Gastroesophageal sphincter (tissue), 4 donors: ENCODE measurements around the gene MFN2. TPM values are rescaled to one million over a fixed set of nuclear protein-coding genes. Genes with fewer than 3 reads are reported as not detected.

Source experiments
- ATAC-seq: fragments of 150-250 bp; one replicate; pipeline ENCODE4 v1.9.1; 2016; ENCODE audit warnings: mild to moderate bottlenecking, moderate library complexity
- H3K27ac ChIP-seq, 4 donors: fragments of 200-600 bp; sonication (generic) in 3 of 4; 1 replicate in 3 of 4; 2 replicates in 1 of 4; pipeline ENCODE4 v1.5.1; 2016 to 2019
- H3K27me3 ChIP-seq: fragments of 200-600 bp; sonication (generic); one replicate; pipeline ENCODE4 v1.5.1; 2019
- H3K36me3 ChIP-seq, 2 donors: fragments of 200-600 bp; sonication (generic); one replicate each; pipeline ENCODE4 v1.5.1; 2019; ENCODE audit warnings: control low read depth in 1 of 2
- H3K4me1 ChIP-seq, 3 donors: fragments of 200-600 bp; sonication (generic); 1 replicate in 2 of 3; 2 replicates in 1 of 3; pipeline ENCODE4 v1.5.1; 2016 to 2019; ENCODE audit warnings: control low read depth in 2 of 3
- H3K4me3 ChIP-seq, 2 donors: fragments of 200-600 bp; sonication (generic); one replicate each; pipeline ENCODE4 v1.5.1; 2019; ENCODE audit warnings: mild to moderate bottlenecking in 1 of 2, moderate library complexity in 1 of 2
- H3K9me3 ChIP-seq, 3 donors: fragments of 200-600 bp; sonication (generic); one replicate each; pipeline ENCODE4 v1.5.1; 2017 to 2019; ENCODE audit warnings: control low read depth in 2 of 3
- CTCF ChIP-seq, 4 experiments: fragments of 200-600 bp in 2 of 4; fragments of 450-650 bp in 2 of 4; sonication (generic) in 1 of 4; IDR thresholded peaks; one replicate each; pipeline ENCODE4 v1.5.1; 2017 to 2019; ENCODE audit warnings: antibody characterized with exemption in 4 of 4, mild to moderate bottlenecking in 2 of 4, moderate library complexity in 2 of 4
- EP300 ChIP-seq: sonication (generic); formaldehyde crosslinking; IDR thresholded peaks from one replicate; pipeline ENCODE4 v1.6.1; 2017; ENCODE audit warnings: antibody characterized with exemption, mild to moderate bottlenecking
- POLR2A ChIP-seq, 2 donors: fragments of 450-650 bp; IDR thresholded peaks; one replicate each; pipeline ENCODE4 v1.6.1; 2017; ENCODE audit warnings: antibody characterized with exemption in 2 of 2, mild to moderate bottlenecking in 2 of 2, moderate library complexity in 1 of 2
- POLR2AphosphoS5 ChIP-seq: sonication (generic); formaldehyde crosslinking; IDR thresholded peaks from one replicate; pipeline ENCODE4 v1.6.1; 2017; ENCODE audit warnings: antibody characterized with exemption
- WGBS, 2 donors: methylation state at CpG; one replicate each; pipeline ENCODE4 v1.1.5; 2018; ENCODE audit warnings: low coverage in 1 of 2; 5-methylcytosine and 5-hydroxymethylcytosine counted together
- total RNA-seq, 4 donors: library from RNA; depleted of rRNA; stranded (reverse); fragments of >200 nt; gene quantifications; one replicate each; pipeline ENCODE4 v1.1.0, GENCODE V29; 2016

The MFN2 gene
- total RNA-seq, 4 donors from 2014 or later: 117 to 236 (median 186) TPM

DNA sequence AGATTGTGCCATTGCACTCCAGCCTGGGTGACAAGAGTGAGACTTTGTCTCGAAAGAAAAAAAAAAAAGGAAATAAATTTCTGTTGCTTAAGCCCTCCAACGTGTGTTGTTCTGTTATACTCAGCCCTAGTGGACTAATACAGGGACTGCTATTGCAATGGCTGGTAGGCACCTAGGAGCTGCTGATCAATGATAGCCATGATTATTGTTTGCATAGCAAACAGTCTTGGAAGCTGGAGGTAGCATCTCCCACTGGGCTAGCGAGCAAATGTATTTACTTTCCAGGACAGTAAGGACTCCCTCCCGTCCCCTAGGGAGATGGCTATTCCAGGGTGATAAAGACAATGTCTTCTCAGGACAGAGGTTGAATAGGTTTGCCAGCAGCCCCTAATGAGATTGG lies 69.4 kb downstream of the MFN2 start:
- Histone ChIP-seq H3K4me1 (peaks cover 0 to 26% (median 7%) of the 10 kb centered on the region in 3 donors), H3K36me3 (no peaks in the 10 kb centered on the region), H3K9me3 (no peaks in the 10 kb centered on the region), H3K4me3 (no peak overlapping the region), H3K27ac (no peak overlapping the region), H3K27me3 (peaks cover 26% of the 10 kb centered on the region)
- 69 to 89% methylated on average over 3 of the region's 4 CpGs for WGBS, 2 donors
- ATAC-seq: no peak
- TF ChIP-seq CTCF (IDR thresholded peaks at IDR 0.05) (no peak), POLR2A (IDR thresholded peaks at IDR 0.05) (no peak), EP300 (no peak), POLR2AphosphoS5 (no peak)

- Histone ChIP-seq H3K4me3 (no peak overlapping the region), H3K9me3 (no peaks in the 10 kb centered on the region), H3K4me1 (peaks cover 0 to 20% (median 7%) of the 10 kb centered on the region in 3 donors), H3K27me3 (peaks cover 26% of the 10 kb centered on the region), H3K36me3 (no peaks in the 10 kb centered on the region), H3K27ac (no peak overlapping the region)
- TF ChIP-seq POLR2A (IDR thresholded peaks at IDR 0.05): no peak
- no peak for TF ChIP-seq CTCF (IDR thresholded peaks at IDR 0.05)
- no peak for TF ChIP-seq POLR2AphosphoS5
- no peak for TF ChIP-seq EP300
- ATAC-seq: no peak
- 83% methylated on average over 1 of the region's 1 CpG; no CpG with 5 or more reads in 1 of the 2 donors for WGBS, 2 donors
Measured at GRCh38 chr1:12051361-12051760, 71.1 kb downstream of the MFN2 start.

DNA sequence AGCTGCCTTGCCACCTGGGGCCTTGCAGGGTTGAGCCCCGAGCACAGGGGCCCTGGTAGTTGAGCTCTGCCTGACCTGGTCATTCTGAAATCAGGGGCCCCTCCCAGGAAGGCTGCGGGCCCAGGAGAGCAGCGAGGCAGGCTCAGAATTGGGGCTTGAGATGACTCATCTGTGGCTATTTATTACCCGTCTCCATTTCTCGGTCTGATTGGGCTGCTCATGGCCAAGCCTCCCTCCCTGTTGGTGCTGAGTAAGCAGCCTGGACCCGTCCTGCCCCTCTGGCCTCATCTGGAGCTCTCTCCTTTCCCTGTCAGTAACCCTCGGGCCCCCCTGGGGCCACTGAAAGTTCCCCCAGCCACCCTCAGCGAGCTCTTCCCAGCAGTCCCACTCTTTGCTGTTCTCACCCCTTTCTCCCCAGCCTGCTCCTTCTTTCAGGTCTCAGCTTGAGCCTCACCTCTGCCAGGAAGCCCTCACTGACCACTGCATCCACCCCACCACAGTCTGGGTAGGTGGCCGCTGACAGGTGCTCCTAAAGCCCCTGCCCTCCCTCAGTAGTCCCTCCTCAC lies 71.8 kb downstream of the MFN2 start:
- H3K4me1 ChIP-seq: peaks cover 0 to 20% (median 7%) of the 10 kb centered on the region in 3 donors
- WGBS, 2 donors: 10 to 30% methylated on average over 5 of the region's 9 CpGs
- no peak for TF ChIP-seq POLR2A (IDR thresholded peaks at IDR 0.05)
- TF ChIP-seq CTCF (IDR thresholded peaks at IDR 0.05): no peak
- no peak for TF ChIP-seq EP300
- no peak for TF ChIP-seq POLR2AphosphoS5
- H3K27me3 ChIP-seq: peaks cover 19% of the 10 kb centered on the region
- no peaks in the 10 kb centered on the region for H3K9me3 ChIP-seq
- no peak overlapping the region for H3K4me3 ChIP-seq
- H3K27ac ChIP-seq: peak overlapping the region in 1 of 4 donors; percentile 9
- ATAC-seq: peak; percentile 89
- H3K36me3 ChIP-seq: no peaks in the 10 kb centered on the region

- Histone ChIP-seq H3K27ac (no peak overlapping the region), H3K9me3 (peaks cover 0 to 5% (median 0%) of the 10 kb centered on the region in 3 donors), H3K27me3 (peaks cover 8% of the 10 kb centered on the region), H3K36me3 (no peaks in the 10 kb centered on the region), H3K4me3 (no peak overlapping the region), H3K4me1 (peaks cover 0 to 20% (median 7%) of the 10 kb centered on the region in 3 donors)
- 72 to 75% methylated on average over 3 to 4 of the region's 14 CpGs for WGBS, 2 donors
- ATAC-seq: no peak
- TF ChIP-seq POLR2AphosphoS5: no peak
- peak in 1 of 4 experiments; percentile 29 for TF ChIP-seq CTCF (IDR thresholded peaks at IDR 0.05)
Measured at GRCh38 chr1:12052997-12053686, 72.9 kb downstream of the MFN2 start.
